Psoas muscle (tissue), 8 donors: Measurements from ENCODE around the gene RPP25L. TPM values are rescaled to one million over a fixed set of nuclear protein-coding genes. Genes with fewer than 3 reads are reported as not detected.
A peak's percentile ranks its signal among the peaks of the same experiment; 100 is the strongest.

ENCODE experiments used
- ATAC-seq, 4 donors: fragments of 200-7000 bp; cut with Tn5 transposase; one replicate each; pipeline ENCODE4 v1.9.1; 2020; ENCODE audit warnings: moderate library complexity in 3 of 4, mild to moderate bottlenecking in 2 of 4
- DNase-seq, 2 donors: peaks; one replicate each; pipeline ENCODE4 v3.0.0-alpha.2; 2020
- H3K27ac ChIP-seq: fragments of 200-600 bp; one replicate; pipeline ENCODE4 v1.8.0; 2022
- H3K27me3 ChIP-seq, 3 donors: fragments of 200-600 bp in 1 of 3; one replicate each; pipeline versions ENCODE4 v1.6.1 to v1.8.0; 2013 to 2022; ENCODE audit warnings: low read length in 2 of 3, mild to moderate bottlenecking in 2 of 3, moderate library complexity in 1 of 3; ENCODE audit not compliant: insufficient read depth in 3 of 3
- H3K36me3 ChIP-seq, 2 donors: fragments of 200-600 bp in 1 of 2; one replicate each; pipeline versions ENCODE4 v1.6.1 to v1.8.0; 2013 to 2022; ENCODE audit warnings: low read depth in 1 of 2, mild to moderate bottlenecking in 1 of 2, moderate library complexity in 1 of 2; ENCODE audit not compliant: insufficient read depth in 1 of 2
- H3K4me1 ChIP-seq: fragments of 200-600 bp; one replicate; pipeline ENCODE4 v1.8.0; 2022
- H3K4me3 ChIP-seq: fragments of 200-600 bp; one replicate; pipeline ENCODE4 v1.8.0; 2022; ENCODE audit warnings: mild to moderate bottlenecking
- H3K9me3 ChIP-seq: fragments of 200-600 bp; one replicate; pipeline ENCODE4 v1.8.0; 2022
- WGBS, 3 donors: extraction: QIAGEN DNeasy Blood & Tissue Kit; methylation state at CpG; one replicate each; pipeline versions ENCODE4 v1.1.6 to v1.1.7; 2013; 5-methylcytosine and 5-hydroxymethylcytosine counted together
- intact Hi-C, 2 donors: fragments of 100-400 bp; cut with DNase I; formaldehyde crosslinking; loops; one replicate each; pipeline versions ENCODE4 v1.11.0 to v1.14.2; 2022
- polyA plus RNA-seq, 3 donors: library from polyadenylated mRNA; stranded (reverse); fragments of 200-250 nt; gene quantifications; one replicate each; pipeline ENCODE4 v1.2.3, GENCODE V29; 2013
- total RNA-seq, 4 donors: library from RNA; stranded (reverse); fragmentation: NEBNext Ultra II Directional in 2 of 4; extraction: Animal tissue kit (Norgen Biotek cat#: 25700) in 2 of 4; gene quantifications; one replicate each; pipeline versions ENCODE4 v1.2.1 to v1.2.4, GENCODE V29; 2021 to 2023
- TF ChIP-seq, protein P1 (sequence below): fragments of 200-600 bp; IDR thresholded peaks from one replicate; pipeline ENCODE4 v1.8.0; 2022; ENCODE audit warnings: antibody characterized with exemption
- donor health status: healthy with polysubstance abuse.
- donor health status: DM: no; HTN: no; CAD: no; lungs with moderate emphysema.
- donor health status: Bipolar disorder and iron deficiency.
- donor health status: healthy.
- donor health status: DM: yes; HTN: yes; CAD: no.
- donor health status: DM: no; HTN: no; CAD: no.
- donor health status: DM: no; HTN: no; CAD: no.
- donor health status: DM: yes; HTN: yes; CAD: no.

Gene RPP25L
- total and polyA plus RNA-seq, 7 donors: 58.5 to 124 (median 69.7) TPM

GRCh38 chr9:34651876-34652601, 40.1 kb upstream of the RPP25L start, which contains the start of gene IL11RA:
IL11RA (plus strand) TSS chr9:34652185; CDS start chr9:34655218, 3,033 bp downstream.
- intact Hi-C loops: no loop called here
- peak; percentile 93 to 96 for DNase-seq
- Histone ChIP-seq H3K36me3 (peaks cover 0 to 34% of the 10 kb centered on the region in 2 donors), H3K27ac (peak within 1 kb of the TSS; percentile 88), H3K4me1 (peaks cover 51% of the 10 kb centered on the region), H3K27me3 (no peaks in the 10 kb centered on the region), H3K9me3 (no peaks in the 10 kb centered on the region), H3K4me3 (peak within 1 kb of the TSS; percentile 68)
- WGBS, 3 donors: 1 to 2% (median 2%) methylated on average over 24 of the region's 24 CpGs
- peak; percentile 91 for ATAC-seq
- TF ChIP-seq, protein P1, sequence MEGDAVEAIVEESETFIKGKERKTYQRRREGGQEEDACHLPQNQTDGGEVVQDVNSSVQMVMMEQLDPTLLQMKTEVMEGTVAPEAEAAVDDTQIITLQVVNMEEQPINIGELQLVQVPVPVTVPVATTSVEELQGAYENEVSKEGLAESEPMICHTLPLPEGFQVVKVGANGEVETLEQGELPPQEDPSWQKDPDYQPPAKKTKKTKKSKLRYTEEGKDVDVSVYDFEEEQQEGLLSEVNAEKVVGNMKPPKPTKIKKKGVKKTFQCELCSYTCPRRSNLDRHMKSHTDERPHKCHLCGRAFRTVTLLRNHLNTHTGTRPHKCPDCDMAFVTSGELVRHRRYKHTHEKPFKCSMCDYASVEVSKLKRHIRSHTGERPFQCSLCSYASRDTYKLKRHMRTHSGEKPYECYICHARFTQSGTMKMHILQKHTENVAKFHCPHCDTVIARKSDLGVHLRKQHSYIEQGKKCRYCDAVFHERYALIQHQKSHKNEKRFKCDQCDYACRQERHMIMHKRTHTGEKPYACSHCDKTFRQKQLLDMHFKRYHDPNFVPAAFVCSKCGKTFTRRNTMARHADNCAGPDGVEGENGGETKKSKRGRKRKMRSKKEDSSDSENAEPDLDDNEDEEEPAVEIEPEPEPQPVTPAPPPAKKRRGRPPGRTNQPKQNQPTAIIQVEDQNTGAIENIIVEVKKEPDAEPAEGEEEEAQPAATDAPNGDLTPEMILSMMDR: no peak

DNA sequence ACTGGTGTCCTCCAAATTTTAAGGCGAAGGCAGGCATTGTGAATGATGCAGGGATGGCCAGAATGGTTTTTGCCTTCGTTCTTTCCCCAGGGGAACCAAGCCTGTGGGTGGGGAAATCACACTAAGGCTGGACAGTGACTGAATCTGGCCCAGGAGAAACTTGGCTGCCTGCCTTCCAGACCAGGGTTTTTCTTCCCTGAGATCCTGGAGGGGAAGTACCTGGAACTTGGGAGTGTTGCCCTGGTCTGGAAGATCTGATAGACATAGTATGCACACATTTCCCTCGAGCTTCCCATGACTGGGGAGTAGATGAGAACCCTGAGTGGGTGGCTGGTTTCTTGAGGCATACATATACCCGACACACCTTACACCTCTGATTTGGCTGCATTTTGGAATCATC, 39.4 kb upstream of the RPP25L start:
- peak overlapping the region; percentile 68 for H3K4me3 ChIP-seq
- H3K27me3 ChIP-seq: no peaks in the 10 kb centered on the region
- 24 to 33% (median 26%) methylated on average over 4 of the region's 4 CpGs for WGBS, 3 donors
- TF ChIP-seq, protein P1: no peak
- peak in 1 of 2 donors; percentile 49 for DNase-seq
- H3K9me3 ChIP-seq: no peaks in the 10 kb centered on the region
- no peak for ATAC-seq
- H3K36me3 ChIP-seq: peaks cover 0 to 34% of the 10 kb centered on the region in 2 donors
- intact Hi-C loops: no loop called here
- peak overlapping the region; percentile 88 for H3K27ac ChIP-seq
- H3K4me1 ChIP-seq: peaks cover 51% of the 10 kb centered on the region

- TF ChIP-seq, protein P1: no peak
- Histone ChIP-seq H3K4me1 (peaks cover 51% of the 10 kb centered on the region), H3K27ac (peak overlapping the region; percentile 88), H3K9me3 (no peaks in the 10 kb centered on the region), H3K27me3 (no peaks in the 10 kb centered on the region), H3K36me3 (peaks cover 0 to 34% of the 10 kb centered on the region in 2 donors), H3K4me3 (no peak overlapping the region)
- intact Hi-C loops: no loop called here
- DNase-seq (peak in 1 of 2 donors; percentile 41), ATAC-seq (no peak)
- 50 to 57% (median 57%) methylated on average over 5 of the region's 5 CpGs for WGBS, 3 donors
Measured at GRCh38 chr9:34650816-34651215, 38.9 kb upstream of the RPP25L start.

DNA sequence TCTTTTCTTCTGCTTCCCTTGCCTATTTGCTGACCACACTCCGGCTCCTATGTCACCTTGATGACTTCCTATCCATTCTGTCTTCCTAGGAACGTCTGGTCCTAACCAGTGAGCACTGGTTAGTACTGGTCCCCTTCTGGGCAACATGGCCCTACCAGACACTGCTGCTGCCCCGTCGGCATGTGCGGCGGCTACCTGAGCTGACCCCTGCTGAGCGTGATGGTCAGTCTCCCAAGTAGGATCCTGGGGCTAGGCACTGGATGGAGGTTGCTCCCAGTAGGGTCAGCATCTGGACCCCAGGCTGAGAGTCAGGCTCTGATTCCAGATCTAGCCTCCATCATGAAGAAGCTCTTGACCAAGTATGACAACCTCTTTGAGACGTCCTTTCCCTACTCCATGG, 36.8 kb upstream of the RPP25L start:
- peaks cover 36% of the 10 kb centered on the region for H3K4me1 ChIP-seq
- ATAC-seq: no peak
- intact Hi-C loops: loop anchor here in 1 of 2 donors (5.0 kb wide), 1 partner anchor 54 kb away; no protein-coding TSS in a partner anchor

More for the DNA sequence above, 36.8 kb upstream of the RPP25L start:
- TF ChIP-seq, protein P1: no peak
- WGBS, 3 donors: 82 to 83% (median 83%) methylated on average over 8 of the region's 8 CpGs
- Histone ChIP-seq H3K27me3 (no peaks in the 10 kb centered on the region), H3K4me3 (no peak overlapping the region), H3K36me3 (peaks cover 0 to 34% of the 10 kb centered on the region in 2 donors), H3K9me3 (no peaks in the 10 kb centered on the region), H3K27ac (no peak overlapping the region)
- no peak for DNase-seq
